ENCODE measurements around the gene ARHGEF11. TPM values are rescaled to one million over a fixed set of nuclear protein-coding genes. Genes with fewer than 3 reads are reported as not detected.

ARHGEF11 gene
- total and polyA plus RNA-seq, 4 donors = 5.8 to 23.7 (median 9.8) TPM

GRCh38 chr1:157006676-157007075 lies 38.9 kb downstream of the ARHGEF11 start:
- Histone ChIP-seq H3K27ac (ENCODE audit: low read depth in 1 of 2, low read length in 2 of 2) (no peak overlapping the region), H3K36me3 (ENCODE audit: control insufficient read depth in 4 of 4, insufficient read depth in 3 of 4, low read depth in 1 of 4, low read length in 3 of 4) (no peaks in the 10 kb centered on the region), H3K27me3 (ENCODE audit: control insufficient read depth in 4 of 4, insufficient read depth in 4 of 4, low read length in 3 of 4) (no peaks in the 10 kb centered on the region), H3K9ac (ENCODE audit: low read depth in 1 of 2, low read length in 2 of 2) (no peak overlapping the region), H3K9me3 (ENCODE audit: control insufficient read depth in 4 of 4, low read length in 3 of 4) (no peaks in the 10 kb centered on the region), H3K4me3 (ENCODE audit: low read depth in 1 of 3, low read length in 3 of 3) (no peak overlapping the region), H3K4me1 (ENCODE audit: control insufficient read depth in 4 of 4, insufficient read depth in 4 of 4, low read length in 3 of 4) (no peaks in the 10 kb centered on the region)
- no peak for DNase-seq (ENCODE audit: low spot score)
- no peak for TF ChIP-seq JUND (IDR thresholded peaks at IDR 0.05)
- 82% methylated on average over 2 of the region's 2 CpGs for WGBS

- Histone ChIP-seq H3K9me3 (ENCODE audit: control insufficient read depth in 4 of 4, low read length in 3 of 4) (no peaks in the 10 kb centered on the region), H3K9ac (ENCODE audit: low read depth in 1 of 2, low read length in 2 of 2) (no peak overlapping the region), H3K4me3 (ENCODE audit: low read depth in 1 of 3, low read length in 3 of 3) (no peak overlapping the region), H3K27me3 (ENCODE audit: control insufficient read depth in 4 of 4, insufficient read depth in 4 of 4, low read length in 3 of 4) (no peaks in the 10 kb centered on the region), H3K36me3 (ENCODE audit: control insufficient read depth in 4 of 4, insufficient read depth in 3 of 4, low read depth in 1 of 4, low read length in 3 of 4) (no peaks in the 10 kb centered on the region), H3K4me1 (ENCODE audit: control insufficient read depth in 4 of 4, insufficient read depth in 4 of 4, low read length in 3 of 4) (no peaks in the 10 kb centered on the region), H3K27ac (ENCODE audit: low read depth in 1 of 2, low read length in 2 of 2) (no peak overlapping the region)
- TF ChIP-seq HNF4G (IDR thresholded peaks at IDR 0.05) (no peak), CTCF (IDR thresholded peaks at IDR 0.05; ENCODE audit: low read depth, low read length, missing input control) (no peak), ATF3 (IDR thresholded peaks at IDR 0.05) (no peak), RAD21 (IDR thresholded peaks at IDR 0.05) (no peak), JUND (IDR thresholded peaks at IDR 0.05) (no peak), MAX (IDR thresholded peaks at IDR 0.05) (no peak), FOXA1 (IDR thresholded peaks at IDR 0.05) (no peak), GABPA (IDR thresholded peaks at IDR 0.05 in 1 of 2, conservative IDR thresholded peaks at IDR 0.05 in 1 of 2) (no peak)
- 68% methylated on average over 2 of the region's 2 CpGs for WGBS
- no peak for DNase-seq (ENCODE audit: low spot score)
These were observed 39.6 kb downstream of the ARHGEF11 start for GRCh38 chr1:157005965-157006364.

GRCh38 chr1:157004806-157005205 lies 40.7 kb downstream of the ARHGEF11 start:
- no peaks in the 10 kb centered on the region for H3K27me3 ChIP-seq (ENCODE audit: control insufficient read depth in 4 of 4, insufficient read depth in 4 of 4, low read length in 3 of 4)
- WGBS = 65% methylated on average over 3 of the region's 3 CpGs
- TF ChIP-seq HNF4A (conservative IDR thresholded peaks at IDR 0.05) (no peak), FOXA1 (IDR thresholded peaks at IDR 0.05) (no peak), SP1 (IDR thresholded peaks at IDR 0.05) (no peak), HNF4G (IDR thresholded peaks at IDR 0.05) (no peak), ATF3 (IDR thresholded peaks at IDR 0.05) (no peak), TAF1 (conservative IDR thresholded peaks at IDR 0.05) (no peak), JUND (IDR thresholded peaks at IDR 0.05) (no peak), YY1 (IDR thresholded peaks at IDR 0.05) (no peak), EGR1 (IDR thresholded peaks at IDR 0.05; ENCODE audit: low read depth in 2 of 2) (no peak), FOXA2 (IDR thresholded peaks at IDR 0.05) (no peak), ZBTB33 (IDR thresholded peaks at IDR 0.05) (no peak), NR2F2 (IDR thresholded peaks at IDR 0.05) (no peak), MAX (IDR thresholded peaks at IDR 0.05) (no peak)
- no peak overlapping the region for H3K9ac ChIP-seq (ENCODE audit: low read depth in 1 of 2, low read length in 2 of 2)
- no peaks in the 10 kb centered on the region for H3K36me3 ChIP-seq (ENCODE audit: control insufficient read depth in 4 of 4, insufficient read depth in 3 of 4, low read depth in 1 of 4, low read length in 3 of 4)
- no peak for DNase-seq (ENCODE audit: low spot score)
- no peaks in the 10 kb centered on the region for H3K9me3 ChIP-seq (ENCODE audit: control insufficient read depth in 4 of 4, low read length in 3 of 4)
- H3K4me1 ChIP-seq (ENCODE audit: control insufficient read depth in 4 of 4, insufficient read depth in 4 of 4, low read length in 3 of 4) = no peaks in the 10 kb centered on the region
- no peak overlapping the region for H3K27ac ChIP-seq (ENCODE audit: low read depth in 1 of 2, low read length in 2 of 2)
- H3K4me3 ChIP-seq (ENCODE audit: low read depth in 1 of 3, low read length in 3 of 3) = no peak overlapping the region
